GM06990 (cell line): ENCODE results near the gene PTPRN2.

ENCODE experiments used
- DNase-seq: peaks from one replicate; pipeline ENCODE4 v3.0.0-alpha.2; 2011; ENCODE audit not compliant: insufficient read length; ENCODE audit errors: extremely low read depth
- H3K27me3 ChIP-seq: replicated peaks from 2 replicates; pipeline ENCODE4 v1.6.0; 2011; ENCODE audit warnings: low read length; ENCODE audit not compliant: control insufficient read depth, insufficient read depth
- H3K36me3 ChIP-seq: 2 replicates; pipeline ENCODE4 v1.5.1; 2011; ENCODE audit warnings: low read length; ENCODE audit not compliant: control insufficient read depth, insufficient read depth
- H3K4me3 ChIP-seq: replicated peaks from 2 replicates; pipeline ENCODE4 v1.5.1; 2011; ENCODE audit warnings: low read depth, mild to moderate bottlenecking, control low read depth, low read length
- TF ChIP-seq, protein P1 (sequence below): IDR thresholded peaks from 2 replicates; pipeline ENCODE4 v1.5.1; 2011; ENCODE audit warnings: low read length, control low read depth, mild to moderate bottlenecking, inconsistent platforms; ENCODE audit not compliant: insufficient read depth, poor library complexity, severe bottlenecking

Gene PTPRN2

DNA sequence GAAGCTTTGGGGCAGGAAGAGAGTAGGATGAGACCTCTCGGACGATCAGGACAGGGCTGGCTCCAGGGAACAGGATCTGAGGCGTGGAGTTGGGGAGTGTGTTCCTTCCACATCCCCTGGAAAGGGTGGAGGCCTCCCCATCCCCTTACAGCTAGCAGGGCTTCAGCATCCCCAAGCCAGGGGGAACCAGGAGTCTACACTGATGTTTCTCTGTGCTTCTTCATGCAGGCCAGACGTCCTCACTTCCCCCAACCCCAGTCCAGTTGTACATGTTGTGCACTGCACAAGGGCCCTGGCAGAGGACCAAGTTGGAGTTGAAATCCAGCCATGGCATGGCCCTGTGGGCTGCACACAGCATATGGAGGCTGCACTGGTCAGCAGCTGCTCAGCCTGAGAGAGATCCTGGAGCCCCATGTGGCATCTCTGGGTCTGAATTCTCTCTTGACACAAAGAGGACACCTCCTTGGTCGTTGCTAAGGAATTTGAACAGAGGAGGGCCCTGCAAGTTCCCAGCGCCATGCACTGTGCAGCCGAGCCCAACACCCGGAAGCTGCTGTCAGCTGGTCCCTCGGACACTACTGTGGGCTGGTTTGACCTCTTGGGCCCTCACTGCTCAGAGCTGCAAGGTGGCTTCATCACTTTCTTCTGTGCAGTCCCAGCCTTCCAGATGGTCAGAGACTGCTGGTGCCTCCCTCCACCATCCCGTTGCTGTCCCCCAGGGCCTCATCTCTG, 1069.7 kb downstream of the PTPRN2 start:
- Histone ChIP-seq H3K4me3 (no peak overlapping the region), H3K36me3 (no peaks in the 10 kb centered on the region), H3K27me3 (no peaks in the 10 kb centered on the region)
- TF ChIP-seq, protein P1, sequence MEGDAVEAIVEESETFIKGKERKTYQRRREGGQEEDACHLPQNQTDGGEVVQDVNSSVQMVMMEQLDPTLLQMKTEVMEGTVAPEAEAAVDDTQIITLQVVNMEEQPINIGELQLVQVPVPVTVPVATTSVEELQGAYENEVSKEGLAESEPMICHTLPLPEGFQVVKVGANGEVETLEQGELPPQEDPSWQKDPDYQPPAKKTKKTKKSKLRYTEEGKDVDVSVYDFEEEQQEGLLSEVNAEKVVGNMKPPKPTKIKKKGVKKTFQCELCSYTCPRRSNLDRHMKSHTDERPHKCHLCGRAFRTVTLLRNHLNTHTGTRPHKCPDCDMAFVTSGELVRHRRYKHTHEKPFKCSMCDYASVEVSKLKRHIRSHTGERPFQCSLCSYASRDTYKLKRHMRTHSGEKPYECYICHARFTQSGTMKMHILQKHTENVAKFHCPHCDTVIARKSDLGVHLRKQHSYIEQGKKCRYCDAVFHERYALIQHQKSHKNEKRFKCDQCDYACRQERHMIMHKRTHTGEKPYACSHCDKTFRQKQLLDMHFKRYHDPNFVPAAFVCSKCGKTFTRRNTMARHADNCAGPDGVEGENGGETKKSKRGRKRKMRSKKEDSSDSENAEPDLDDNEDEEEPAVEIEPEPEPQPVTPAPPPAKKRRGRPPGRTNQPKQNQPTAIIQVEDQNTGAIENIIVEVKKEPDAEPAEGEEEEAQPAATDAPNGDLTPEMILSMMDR = no peak
- DNase-seq = no peak

DNA sequence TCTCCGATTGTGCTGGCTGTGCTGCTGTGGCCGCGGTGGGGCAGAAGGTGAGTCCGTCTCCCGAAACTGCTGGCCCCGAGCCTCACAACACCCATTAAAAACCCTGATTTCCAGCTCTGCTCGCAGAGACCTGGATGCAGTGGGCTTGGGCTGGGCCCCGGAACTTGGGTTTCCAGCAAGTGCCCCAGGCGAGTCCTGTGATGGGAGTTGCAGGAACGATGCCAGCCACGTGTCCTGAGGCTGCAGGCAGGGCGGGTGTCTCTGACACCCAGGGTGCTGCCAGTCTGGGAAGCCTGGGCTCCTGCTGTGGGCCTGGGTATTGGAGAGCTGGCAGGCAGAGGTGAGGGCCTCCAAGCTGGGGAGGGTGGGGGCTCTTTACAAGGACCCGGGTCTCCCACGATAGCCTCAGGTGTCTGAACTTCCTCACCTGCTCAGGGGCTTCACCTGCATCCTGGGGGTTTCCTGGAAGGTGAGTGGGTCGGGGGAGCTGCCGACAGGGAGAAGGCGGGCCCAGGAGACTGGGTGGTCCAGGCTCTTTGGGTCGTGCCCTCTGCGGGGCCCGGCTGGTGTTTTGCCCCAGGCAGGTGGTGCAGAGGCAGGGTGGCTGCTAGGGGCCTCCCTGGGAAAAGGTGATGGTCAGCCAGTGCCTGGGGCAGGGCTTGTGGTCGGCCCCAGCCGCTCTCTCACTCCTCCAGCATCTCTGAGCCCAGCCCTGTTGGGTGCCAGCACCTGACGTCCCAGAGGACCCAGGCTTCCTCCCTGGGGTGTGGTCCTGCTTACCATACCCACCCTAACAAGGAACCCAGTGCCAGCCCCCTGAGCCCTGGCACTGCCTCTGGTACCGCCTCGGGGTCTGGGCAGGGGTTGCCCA, 1070.5 kb downstream of the PTPRN2 start:
- DNase-seq = no peak
- no peaks in the 10 kb centered on the region for H3K36me3 ChIP-seq
- no peaks in the 10 kb centered on the region for H3K27me3 ChIP-seq
- no peak overlapping the region for H3K4me3 ChIP-seq
- TF ChIP-seq, protein P1 = no peak

DNA sequence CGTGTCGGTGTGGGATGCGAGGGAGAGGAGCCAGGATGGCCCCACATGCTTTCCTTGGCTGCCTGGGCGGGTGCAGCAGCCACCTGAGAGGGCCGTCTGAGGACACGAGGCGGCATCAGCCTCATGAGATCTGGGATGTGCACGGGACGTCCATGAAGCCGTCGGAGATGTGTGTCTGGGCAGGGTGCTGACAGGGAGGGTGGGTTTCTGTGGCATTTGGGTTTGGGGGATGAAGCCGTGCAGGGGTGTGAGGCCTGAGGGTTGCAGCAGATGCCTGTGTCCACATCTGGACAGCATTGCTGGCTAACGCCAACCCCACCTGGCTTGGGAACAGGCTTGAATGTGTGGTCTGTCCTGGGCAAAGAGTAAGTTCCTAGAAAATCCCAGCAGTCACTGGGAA, 1071.3 kb downstream of the PTPRN2 start:
- H3K27me3 ChIP-seq = no peaks in the 10 kb centered on the region
- TF ChIP-seq, protein P1 = no peak
- no peak overlapping the region for H3K4me3 ChIP-seq
- DNase-seq = no peak
- no peaks in the 10 kb centered on the region for H3K36me3 ChIP-seq

DNA sequence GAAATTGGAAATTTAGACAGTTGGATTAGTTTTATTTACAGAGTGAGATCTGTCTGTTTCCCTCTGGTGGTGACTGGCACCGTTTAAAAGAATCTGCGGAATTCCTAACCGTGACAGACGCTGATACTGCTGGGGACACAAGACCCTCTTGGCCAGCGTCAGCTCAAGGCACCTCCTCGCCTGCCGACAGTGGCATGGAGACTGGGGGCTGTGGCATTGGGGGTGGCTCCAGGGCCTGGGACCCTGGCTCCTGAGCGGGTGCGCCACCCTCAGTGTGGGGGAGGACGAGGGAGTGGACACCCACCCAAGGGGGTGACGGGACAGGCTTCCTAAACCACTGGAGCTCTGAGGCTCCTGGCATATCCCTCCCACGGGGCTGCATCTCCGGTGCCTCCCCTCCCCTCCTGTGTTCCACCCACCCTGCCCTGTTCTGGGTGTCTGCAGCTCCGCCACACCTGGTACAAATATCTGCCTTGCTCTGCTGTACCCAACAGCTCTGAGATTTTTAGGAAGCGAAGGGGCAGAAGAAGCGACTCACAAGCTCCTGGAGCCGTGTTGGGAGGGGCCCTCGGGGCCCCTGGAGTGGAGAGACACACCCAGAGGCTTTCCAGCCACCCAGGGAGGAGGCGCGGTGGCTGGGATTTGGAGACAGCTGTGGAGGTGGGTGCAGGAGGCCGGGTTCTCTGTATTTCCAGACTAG, 1072.1 kb downstream of the PTPRN2 start:
- Histone ChIP-seq H3K36me3 (no peaks in the 10 kb centered on the region), H3K27me3 (no peaks in the 10 kb centered on the region), H3K4me3 (no peak overlapping the region)
- DNase-seq = no peak
- TF ChIP-seq, protein P1 = no peak

DNA sequence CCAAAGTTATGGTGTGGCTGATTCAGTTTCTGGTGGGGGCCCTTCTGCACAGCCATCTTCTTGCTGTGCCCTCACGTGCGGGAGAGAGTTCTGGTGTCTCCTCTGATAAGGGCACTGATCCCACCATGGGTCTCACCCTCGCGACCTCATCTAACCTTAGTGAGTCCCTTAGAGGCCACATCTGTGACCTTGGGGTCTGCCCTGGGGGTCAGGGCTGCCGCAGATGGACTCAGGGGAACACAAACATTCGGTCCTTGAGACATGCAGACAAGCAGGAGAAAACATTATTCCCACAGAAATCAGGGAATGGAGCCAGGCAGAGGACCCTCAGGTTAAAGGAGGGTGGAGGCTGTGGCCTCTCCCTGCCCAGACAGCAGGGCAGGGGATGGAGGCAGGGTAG, 1072.9 kb downstream of the PTPRN2 start:
- Histone ChIP-seq H3K36me3 (no peaks in the 10 kb centered on the region), H3K27me3 (no peaks in the 10 kb centered on the region), H3K4me3 (no peak overlapping the region)
- no peak for DNase-seq
- TF ChIP-seq, protein P1 = no peak
